GM13976 (cell line): Measurements from ENCODE around the gene CCNA1.
A peak's percentile ranks its signal among the peaks of the same experiment; 100 is the strongest.

Experiments
- DNase-seq: peaks from one replicate; pipeline ENCODE4 v3.0.0; 2012; ENCODE audit warnings: low spot score
- in situ Hi-C: fragments of 300-500 bp; cut with MboI; formaldehyde crosslinking; loops from one replicate; pipeline ENCODE4 v1.12.0; 2022; ENCODE audit warnings: low sequenced_read_pairs, mixed read lengths, inconsistent platforms; ENCODE audit not compliant: unreplicated experiment
- TF ChIP-seq, protein P1 (sequence below): IDR thresholded peaks from 2 replicates; pipeline ENCODE4 v1.5.1; 2012; ENCODE audit warnings: borderline replicate concordance, mild to moderate bottlenecking; ENCODE audit not compliant: insufficient read depth; ENCODE audit errors: extremely low read depth, missing control alignments, control extremely low read depth

CCNA1 gene

DNA sequence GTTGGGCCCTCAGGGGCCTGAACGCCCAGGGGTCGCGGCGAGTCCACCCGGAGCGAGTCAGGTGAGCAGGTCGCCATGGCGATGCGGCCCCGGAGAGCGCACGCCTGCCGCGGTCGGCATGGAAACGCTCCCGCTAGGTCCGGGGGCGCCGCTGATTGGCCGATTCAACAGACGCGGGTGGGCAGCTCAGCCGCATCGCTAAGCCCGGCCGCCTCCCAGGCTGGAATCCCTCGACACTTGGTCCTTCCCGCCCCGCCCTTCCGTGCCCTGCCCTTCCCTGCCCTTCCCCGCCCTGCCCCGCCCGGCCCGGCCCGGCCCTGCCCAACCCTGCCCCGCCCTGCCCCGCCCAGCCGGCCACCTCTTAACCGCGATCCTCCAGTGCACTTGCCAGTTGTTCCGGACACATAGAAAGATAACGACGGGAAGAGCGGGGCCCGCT lies at the start of gene CCNA1:
TSS of gene CCNA1 (plus strand) at position 390 of the 439 bp plus-strand sequence. CDS start 562 bp downstream, outside the sequence.
- TF ChIP-seq, protein P1, sequence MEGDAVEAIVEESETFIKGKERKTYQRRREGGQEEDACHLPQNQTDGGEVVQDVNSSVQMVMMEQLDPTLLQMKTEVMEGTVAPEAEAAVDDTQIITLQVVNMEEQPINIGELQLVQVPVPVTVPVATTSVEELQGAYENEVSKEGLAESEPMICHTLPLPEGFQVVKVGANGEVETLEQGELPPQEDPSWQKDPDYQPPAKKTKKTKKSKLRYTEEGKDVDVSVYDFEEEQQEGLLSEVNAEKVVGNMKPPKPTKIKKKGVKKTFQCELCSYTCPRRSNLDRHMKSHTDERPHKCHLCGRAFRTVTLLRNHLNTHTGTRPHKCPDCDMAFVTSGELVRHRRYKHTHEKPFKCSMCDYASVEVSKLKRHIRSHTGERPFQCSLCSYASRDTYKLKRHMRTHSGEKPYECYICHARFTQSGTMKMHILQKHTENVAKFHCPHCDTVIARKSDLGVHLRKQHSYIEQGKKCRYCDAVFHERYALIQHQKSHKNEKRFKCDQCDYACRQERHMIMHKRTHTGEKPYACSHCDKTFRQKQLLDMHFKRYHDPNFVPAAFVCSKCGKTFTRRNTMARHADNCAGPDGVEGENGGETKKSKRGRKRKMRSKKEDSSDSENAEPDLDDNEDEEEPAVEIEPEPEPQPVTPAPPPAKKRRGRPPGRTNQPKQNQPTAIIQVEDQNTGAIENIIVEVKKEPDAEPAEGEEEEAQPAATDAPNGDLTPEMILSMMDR: no peak
- DNase-seq: peak; percentile 64
- in situ Hi-C loops: no loop called here

DNA sequence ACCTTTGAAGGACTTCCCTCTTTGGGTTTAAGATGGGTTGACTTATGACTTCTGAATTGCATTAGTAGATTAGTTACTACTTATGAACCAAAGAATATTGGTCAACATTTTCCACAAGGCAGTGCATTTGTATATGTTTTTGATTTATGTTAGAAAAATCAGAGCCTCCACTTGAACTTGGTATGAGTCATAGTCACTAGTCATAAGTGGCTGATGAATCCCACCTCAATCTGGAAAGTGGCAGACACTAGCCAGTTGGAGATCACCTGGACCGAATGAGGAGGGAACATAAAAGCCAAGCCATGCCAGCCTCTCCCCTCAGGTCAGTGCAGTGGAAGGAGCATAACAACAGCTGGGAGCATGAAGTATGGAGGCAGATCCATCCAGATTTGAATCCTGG lies 46.8 kb upstream of the CCNA1 start:
- DNase-seq: no peak
- in situ Hi-C loops: no loop called here
- TF ChIP-seq, protein P1: no peak

DNA sequence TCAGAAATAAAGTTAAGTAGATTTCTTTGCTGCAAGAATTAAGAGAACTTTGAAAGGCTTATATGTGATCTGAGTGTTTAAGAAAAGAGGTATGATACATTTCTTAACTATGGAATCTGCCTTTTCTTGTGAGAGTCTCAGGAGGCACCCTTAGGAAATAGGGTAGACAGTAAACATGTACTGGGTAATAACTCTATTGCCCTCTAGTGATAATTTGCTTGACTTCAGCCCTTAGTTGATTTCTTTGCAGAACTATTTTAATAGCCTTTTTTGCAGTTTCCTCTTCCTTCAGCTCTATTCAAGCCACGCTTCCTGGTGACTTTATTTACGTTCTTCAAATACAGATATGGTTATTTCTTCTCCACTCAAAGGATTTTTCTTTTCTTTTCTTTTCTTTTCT lies 37.0 kb upstream of the CCNA1 start:
- DNase-seq: no peak
- TF ChIP-seq, protein P1: no peak
- in situ Hi-C loops: no loop called here

DNA sequence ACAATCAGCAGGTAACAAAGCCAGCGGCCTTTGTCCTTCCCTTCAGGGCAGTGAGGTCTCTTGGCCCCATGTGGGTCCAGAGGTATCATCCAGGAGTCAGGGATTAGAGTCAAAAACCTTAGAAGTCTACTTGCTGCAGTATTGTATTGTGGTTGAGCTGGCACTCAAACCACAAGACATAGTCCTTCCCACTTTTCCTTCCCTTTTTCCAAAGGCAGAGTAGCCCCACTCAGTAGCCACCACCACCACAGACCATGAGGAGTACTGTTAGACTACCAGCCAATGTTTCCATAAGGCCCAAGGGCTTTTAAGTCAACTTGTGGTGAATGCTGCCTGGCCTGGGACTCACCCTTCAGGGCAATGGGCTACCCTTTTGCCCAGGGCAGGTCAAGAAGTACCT lies 27.1 kb upstream of the CCNA1 start:
- TF ChIP-seq, protein P1: no peak
- DNase-seq: no peak
- in situ Hi-C loops: no loop called here

DNA sequence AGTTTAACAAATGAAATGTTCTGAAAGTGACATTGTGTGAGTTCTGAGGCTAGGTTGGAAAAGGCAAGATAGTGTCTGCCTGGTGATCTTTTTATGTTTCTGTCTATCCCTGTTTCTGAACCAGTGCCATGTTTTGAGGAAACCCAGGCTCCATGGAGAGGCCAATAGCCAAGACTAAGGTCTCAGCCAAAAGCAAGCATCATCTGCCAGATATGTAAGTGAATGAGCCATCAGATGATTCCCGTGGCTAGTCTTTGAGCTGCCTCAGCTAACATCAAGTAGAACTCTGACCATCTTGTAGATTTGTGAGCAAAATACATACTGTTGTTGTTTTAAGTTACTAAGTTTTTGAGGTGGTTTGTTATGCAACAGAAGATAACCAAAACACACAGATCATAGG lies 19.6 kb upstream of the CCNA1 start:
- in situ Hi-C loops: no loop called here
- DNase-seq: no peak
- TF ChIP-seq, protein P1: no peak

DNA sequence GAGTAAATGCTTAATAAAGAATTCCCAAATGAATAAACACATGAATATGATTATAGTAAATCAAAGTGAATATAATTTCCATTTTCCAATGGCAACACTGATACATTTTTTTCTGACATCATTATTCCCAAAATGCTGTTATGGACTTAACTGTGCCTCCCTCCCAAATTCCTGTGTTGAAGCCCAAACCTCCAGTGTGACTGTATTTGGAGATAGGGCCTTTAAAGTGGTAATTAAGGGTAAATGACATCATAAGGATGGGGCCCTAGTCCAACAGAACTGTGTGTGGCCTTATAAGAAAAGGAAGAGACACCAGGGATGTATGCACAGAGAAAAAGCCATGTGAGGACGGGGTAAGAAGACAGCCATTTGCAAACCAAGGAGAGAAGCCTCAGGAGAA lies 19.1 kb upstream of the CCNA1 start:
- in situ Hi-C loops: no loop called here
- DNase-seq: no peak
- TF ChIP-seq, protein P1: no peak

DNA sequence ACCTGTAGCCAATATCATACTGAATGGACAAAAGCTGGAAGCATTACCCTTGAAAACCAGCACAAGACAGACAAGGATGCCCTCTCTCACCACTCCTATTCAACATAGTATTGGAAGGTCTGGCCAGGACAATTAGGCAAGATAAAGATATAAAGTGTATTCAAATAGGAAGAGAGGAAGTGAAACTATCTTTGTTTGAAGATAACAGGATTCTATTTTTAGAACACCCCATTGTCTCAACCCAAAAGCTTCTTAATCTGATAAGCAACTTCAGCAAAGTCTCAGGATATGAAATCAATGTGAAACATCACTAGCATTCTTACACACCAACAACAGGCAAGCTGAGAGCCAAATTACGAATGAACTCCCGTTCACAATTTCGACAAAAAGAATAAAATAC lies 17.8 kb upstream of the CCNA1 start:
- no peak for DNase-seq
- TF ChIP-seq, protein P1: no peak
- in situ Hi-C loops: no loop called here
